Neural progenitor cell (in vitro differentiated cells): ENCODE measurements around the gene SLC25A1.

Experiments used
- CTCF ChIP-seq: fragments of 200-600 bp; sonication (generic); IDR thresholded peaks from 2 replicates; pipeline ENCODE4 v1.5.1; 2017; ENCODE audit warnings: antibody characterized with exemption, mild to moderate bottlenecking
- EZH2 ChIP-seq: fragments of 200-600 bp; sonication (generic); IDR thresholded peaks from 2 replicates; pipeline ENCODE4 v1.6.1; 2017; ENCODE audit warnings: antibody characterized with exemption, mild to moderate bottlenecking, moderate library complexity
- EZH2phosphoT487 ChIP-seq: fragments of 200-600 bp; sonication (generic); IDR thresholded peaks from 2 replicates; pipeline ENCODE4 v1.6.1; 2017; ENCODE audit warnings: antibody characterized with exemption

GRCh38 chr22:19184276-19184997, 5.9 kb upstream of the SLC25A1 start:
- no peak for TF ChIP-seq CTCF
- TF ChIP-seq EZH2phosphoT487 = no peak
- TF ChIP-seq EZH2 = no peak
